ENCODE data around the gene XKR7. TPM values are rescaled to one million over a fixed set of nuclear protein-coding genes. Genes with fewer than 3 reads are reported as not detected.

The XKR7 gene
- polyA plus RNA-seq, 1 donor (not counting 4 experiments of a cell fraction or from before 2014, with no cell fraction given): not detected

- dilution Hi-C loops (cut with MboI; ENCODE audit: extremely low pct_ligation_motif_present, low sequenced_read_pairs): no loop called here
- Histone ChIP-seq H3K4me3 (ENCODE audit: control insufficient read depth in 2 of 3, extremely low read depth in 1 of 3, insufficient read depth in 2 of 3, low read depth in 1 of 3, low read length in 3 of 3) (no peak overlapping the region), H3K9me1 (ENCODE audit: control insufficient read depth, extremely low read depth, insufficient read depth, low read length) (no peaks in the 10 kb centered on the region), H3K9ac (ENCODE audit: control insufficient read depth, extremely low read depth, insufficient read depth, low read length) (no peak overlapping the region), H4K20me1 (ENCODE audit: control insufficient read depth, extremely low read depth, insufficient read depth, low read length) (no peaks in the 10 kb centered on the region), H3K36me3 (ENCODE audit: control insufficient read depth in 2 of 2, extremely low read depth in 1 of 2, insufficient read depth in 2 of 2, low read length in 2 of 2) (peaks cover 0 to 3% of the 10 kb centered on the region in 2 experiments), H3K4me2 (ENCODE audit: control insufficient read depth, extremely low read depth, insufficient read depth, low read depth, low read length) (no peak overlapping the region), H2AFZ (ENCODE audit: control insufficient read depth, low read length) (no peak overlapping the region), H3K27me3 (ENCODE audit: control insufficient read depth, extremely low read depth, insufficient read depth, low read length) (peaks cover 9% of the 10 kb centered on the region), H3K9me3 (ENCODE audit: control insufficient read depth, low read depth, low read length) (no peaks in the 10 kb centered on the region), H3K27ac (ENCODE audit: control insufficient read depth, insufficient read depth, low read length) (no peak overlapping the region), H3K79me2 (ENCODE audit: control insufficient read depth, insufficient read depth, low read length) (peaks cover 23% of the 10 kb centered on the region), H3K4me1 (ENCODE audit: control insufficient read depth, extremely low read depth, insufficient read depth, low read length) (peaks cover 9% of the 10 kb centered on the region)
- no peak for DNase-seq (ENCODE audit: low read depth, low spot score)
- TF ChIP-seq EZH2 (IDR thresholded peaks at IDR 0.05; ENCODE audit: low read length) (no peak), CTCF (optimal IDR thresholded peaks at IDR 0.05 in 1 of 3, IDR thresholded peaks at IDR 0.05 in 1 of 3, conservative IDR thresholded peaks at IDR 0.05 in 1 of 3; ENCODE audit: extremely low read depth in 1 of 3, insufficient read depth in 2 of 3, low read length in 3 of 3) (no peak)
- FAIRE-seq: no peak
These were observed 13.5 kb upstream of the XKR7 start for GRCh38 chr20:31954500-31954899.

GRCh38 chr20:31956556-31957526 is 11.1 kb upstream of the XKR7 start:
- no peak for FAIRE-seq
- H3K79me2 ChIP-seq (ENCODE audit: control insufficient read depth, insufficient read depth, low read length): no peaks in the 10 kb centered on the region
- no peak for DNase-seq (ENCODE audit: low read depth, low spot score)
- H3K36me3 ChIP-seq (ENCODE audit: control insufficient read depth in 2 of 2, extremely low read depth in 1 of 2, insufficient read depth in 2 of 2, low read length in 2 of 2): no peaks in the 10 kb centered on the region
- no peak overlapping the region for H3K9ac ChIP-seq (ENCODE audit: control insufficient read depth, extremely low read depth, insufficient read depth, low read length)
- H3K4me2 ChIP-seq (ENCODE audit: control insufficient read depth, extremely low read depth, insufficient read depth, low read depth, low read length): no peak overlapping the region
- H2AFZ ChIP-seq (ENCODE audit: control insufficient read depth, low read length): no peak overlapping the region
- H3K4me1 ChIP-seq (ENCODE audit: control insufficient read depth, extremely low read depth, insufficient read depth, low read length): no peaks in the 10 kb centered on the region
- no peak overlapping the region for H3K27ac ChIP-seq (ENCODE audit: control insufficient read depth, insufficient read depth, low read length)
- TF ChIP-seq EZH2 (IDR thresholded peaks at IDR 0.05; ENCODE audit: low read length) (no peak), CTCF (optimal IDR thresholded peaks at IDR 0.05 in 1 of 3, IDR thresholded peaks at IDR 0.05 in 1 of 3, conservative IDR thresholded peaks at IDR 0.05 in 1 of 3; ENCODE audit: extremely low read depth in 1 of 3, insufficient read depth in 2 of 3, low read length in 3 of 3) (no peak)
- H3K9me1 ChIP-seq (ENCODE audit: control insufficient read depth, extremely low read depth, insufficient read depth, low read length): no peaks in the 10 kb centered on the region
- no peaks in the 10 kb centered on the region for H3K9me3 ChIP-seq (ENCODE audit: control insufficient read depth, low read depth, low read length)
- H3K4me3 ChIP-seq (ENCODE audit: control insufficient read depth in 2 of 3, extremely low read depth in 1 of 3, insufficient read depth in 2 of 3, low read depth in 1 of 3, low read length in 3 of 3): no peak overlapping the region
- dilution Hi-C loops (cut with MboI; ENCODE audit: extremely low pct_ligation_motif_present, low sequenced_read_pairs): no loop called here
- peaks cover 9% of the 10 kb centered on the region for H3K27me3 ChIP-seq (ENCODE audit: control insufficient read depth, extremely low read depth, insufficient read depth, low read length)
- H4K20me1 ChIP-seq (ENCODE audit: control insufficient read depth, extremely low read depth, insufficient read depth, low read length): no peaks in the 10 kb centered on the region

Data from keratinocyte (primary cell).